Measurements from ENCODE around the gene CCNL2. TPM values are rescaled to one million over a fixed set of nuclear protein-coding genes. Genes with fewer than 3 reads are reported as not detected.

The CCNL2 gene
- total RNA-seq, 1 experiment from 2014 or later, result 173 TPM

GRCh38 chr1:1365875-1366698 is 33.0 kb downstream of the CCNL2 start:
- no peaks in the 10 kb centered on the region for H4K20me1 ChIP-seq (ENCODE audit: control insufficient read depth, insufficient read depth, insufficient read length)
- no peaks in the 10 kb centered on the region; the same call in 1 of the 2 replicates for H3K4me1 ChIP-seq (ENCODE audit: insufficient read depth, low read length)
- WGBS (ENCODE audit: extremely low coverage, insufficient read length, low lambda C conversion rate), result 100% methylated on average over 10 of the region's 10 CpGs
- H2BK120ac ChIP-seq (ENCODE audit: low read depth, low read length, poor library complexity, severe bottlenecking), result no peak overlapping the region
- no peak overlapping the region for H4K5ac ChIP-seq (ENCODE audit: insufficient read length, low read depth, low read length)
- no peak overlapping the region for H3K18ac ChIP-seq (ENCODE audit: insufficient read length, low read depth, low read length)
- H3K9me3 ChIP-seq (ENCODE audit: control insufficient read depth, low read depth, low read length), result peaks cover 20% of the 10 kb centered on the region
- H3K79me2 ChIP-seq (ENCODE audit: insufficient read depth, low read length), result no peaks in the 10 kb centered on the region
- no peaks in the 10 kb centered on the region for H3K79me1 ChIP-seq (ENCODE audit: insufficient read depth, low read depth, low read length, poor library complexity, severe bottlenecking)
- Mint-ChIP-seq H3K27me3 (ENCODE audit: low read depth) (peaks cover 29% of the 10 kb centered on the region), H3K4me1 (peaks cover 6 to 9% of the 10 kb centered on the region in 2 experiments), H3K4me3 (no peak overlapping the region), H3K27ac (no peak overlapping the region), H3K9me3 (no peaks in the 10 kb centered on the region; a peak in 1 of 5 replicates), H3K36me3 (ENCODE audit: insufficient read depth in 1 of 3, low read depth in 3 of 3) (no peaks in the 10 kb centered on the region)
- no peak overlapping the region for H2BK5ac ChIP-seq (ENCODE audit: insufficient read length, low read length)
- no peak overlapping the region for H4K91ac ChIP-seq (ENCODE audit: insufficient read length, low read depth, low read length)
- no peak overlapping the region for H2BK12ac ChIP-seq (ENCODE audit: insufficient read length, low read depth, low read length)
- no peak overlapping the region for H2BK20ac ChIP-seq (ENCODE audit: low read depth, low read length, poor library complexity, severe bottlenecking)
- no peak overlapping the region for H2BK15ac ChIP-seq (ENCODE audit: low read depth, low read length)
- no peak overlapping the region for H3K4me2 ChIP-seq (ENCODE audit: insufficient read depth, insufficient read length, low read length)
- H3K23ac ChIP-seq (ENCODE audit: insufficient read length, low read depth, low read length), result no peak overlapping the region
- H3K23me2 ChIP-seq (ENCODE audit: insufficient read length, low read depth, low read length, poor library complexity, severe bottlenecking), result no peaks in the 10 kb centered on the region
- no peak for TF ChIP-seq CTCF (conservative IDR thresholded peaks at IDR 0.05)
- no peak overlapping the region for H3K4ac ChIP-seq (ENCODE audit: low read depth, low read length)
- H3K14ac ChIP-seq (ENCODE audit: insufficient read depth, low read length), result no peak overlapping the region
- no peak overlapping the region for H2AK5ac ChIP-seq (ENCODE audit: insufficient read length, low read length)
- no peak overlapping the region for H3K56ac ChIP-seq (ENCODE audit: insufficient read length, low read depth, low read length)
- DNase-seq, result no peak
- no peaks in the 10 kb centered on the region for H3K27me3 ChIP-seq (ENCODE audit: insufficient read depth, low read length)
- no peak overlapping the region for H3K9ac ChIP-seq (ENCODE audit: extremely low read depth, insufficient read length, low read length)
- H3K27ac ChIP-seq (ENCODE audit: insufficient read length, low read depth, low read length), result no peak overlapping the region
- no peak overlapping the region for H4K8ac ChIP-seq (replicated peaks; ENCODE audit: insufficient read length, low read depth, low read length)
- no peak overlapping the region for H3T11ph ChIP-seq (ENCODE audit: low read length)
- H2AFZ ChIP-seq (ENCODE audit: low read length), result no peak overlapping the region
